ENCODE measurements around the gene TLE4.

TLE4 gene

GRCh38 chr9:79694208-79694607 is 122.4 kb downstream of the TLE4 start:
- no peak for DNase-seq (ENCODE audit: low read depth in 1 of 2, low spot score in 1 of 2)
- TF ChIP-seq SPI1 (IDR thresholded peaks at IDR 0.05; ENCODE audit: borderline replicate concordance, low read depth) (no peak), POLR2AphosphoS5 (IDR thresholded peaks at IDR 0.05; ENCODE audit: low read depth) (no peak), REST (IDR thresholded peaks at IDR 0.05; ENCODE audit: insufficient replicate concordance, low read depth) (no peak), CTCF (IDR thresholded peaks at IDR 0.05; ENCODE audit: insufficient read depth, low read length) (no peak)
- Histone ChIP-seq H3K27ac (replicated peaks) (no peak overlapping the region), H3K27me3 (ENCODE audit: insufficient read depth, poor library complexity, severe bottlenecking) (no peaks in the 10 kb centered on the region), H3K4me3 (replicated peaks; ENCODE audit: insufficient read depth, low read length) (no peak overlapping the region)

- no peak overlapping the region for H3K4me3 ChIP-seq (replicated peaks; ENCODE audit: insufficient read depth, low read length)
Observed at GRCh38 chr9:79694676-79695400, 123.1 kb downstream of the TLE4 start.

More at GRCh38 chr9:79694676-79695400, 123.1 kb downstream of the TLE4 start:
- Histone ChIP-seq H3K27ac (replicated peaks) (no peak overlapping the region), H3K27me3 (ENCODE audit: insufficient read depth, poor library complexity, severe bottlenecking) (no peaks in the 10 kb centered on the region)
- DNase-seq (ENCODE audit: low read depth in 1 of 2, low spot score in 1 of 2) = no peak
- TF ChIP-seq GABPA (IDR thresholded peaks at IDR 0.05; ENCODE audit: low read depth) (no peak), REST (IDR thresholded peaks at IDR 0.05; ENCODE audit: insufficient replicate concordance, low read depth) (no peak), CTCF (IDR thresholded peaks at IDR 0.05; ENCODE audit: insufficient read depth, low read length) (no peak), POLR2AphosphoS5 (IDR thresholded peaks at IDR 0.05; ENCODE audit: low read depth) (no peak), SPI1 (IDR thresholded peaks at IDR 0.05; ENCODE audit: borderline replicate concordance, low read depth) (no peak)

All from HL-60 (cell line).